ENCODE measurements around the gene SYNJ1. TPM values are rescaled to one million over a fixed set of nuclear protein-coding genes. Genes with fewer than 3 reads are reported as not detected.

The SYNJ1 gene
- total and polyA plus RNA-seq, 2 of the 4 experiments (the other 2 are of a cell fraction), result 3.6 to 4.6 TPM

DNA sequence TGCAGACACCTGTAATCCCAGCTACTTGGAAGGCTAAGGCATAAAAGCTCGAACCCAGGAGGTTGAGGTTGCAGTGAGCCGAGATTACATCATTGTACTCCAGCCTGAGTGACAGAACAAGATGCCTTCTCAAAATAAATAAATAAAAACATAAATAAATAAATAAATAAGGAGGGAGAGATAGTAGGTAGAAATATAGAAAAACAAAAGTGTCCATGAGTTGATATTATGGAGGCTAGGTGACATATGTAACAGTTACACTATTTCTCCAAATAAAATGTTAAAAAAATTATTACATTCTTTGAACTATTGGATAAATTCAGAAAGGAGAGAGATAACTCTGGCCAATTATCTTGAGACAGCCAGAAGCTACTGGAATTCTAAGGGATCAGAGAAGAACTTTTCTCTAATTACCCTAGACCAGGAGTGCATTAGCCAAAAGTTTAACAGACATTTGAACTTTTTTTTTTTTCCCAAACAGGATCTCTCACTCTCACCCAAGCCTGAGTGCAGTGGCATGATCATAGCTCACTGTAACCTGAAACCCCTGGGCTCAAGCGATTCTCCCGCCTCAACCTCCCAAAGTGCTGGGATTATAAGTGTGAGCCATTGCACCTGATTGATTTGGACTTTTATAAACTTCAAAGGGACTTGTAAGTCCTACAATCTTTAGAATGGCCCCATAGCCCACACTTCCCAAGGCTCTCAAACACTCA is 17.6 kb downstream of the SYNJ1 start:
- Histone ChIP-seq H3K79me1 (ENCODE audit: low read depth in 1 of 2, low read length in 2 of 2) (peaks cover 3 to 17% of the 10 kb centered on the region in 2 experiments; a peak in 3 of 4 replicates), H4K5ac (ENCODE audit: low read depth, low read length) (no peak overlapping the region), H3K27ac (ENCODE audit: insufficient read depth, low read length) (no peak overlapping the region), H4K91ac (ENCODE audit: insufficient read depth, low read depth, low read length) (no peak overlapping the region), H2BK20ac (ENCODE audit: low read depth, low read length) (no peak overlapping the region), H3K14ac (replicated peaks; ENCODE audit: low read depth, low read length) (no peak overlapping the region), H3K18ac (ENCODE audit: low read depth, low read length) (no peak overlapping the region), H2BK5ac (ENCODE audit: low read depth, low read length, poor library complexity, severe bottlenecking) (no peak overlapping the region), H2AK5ac (ENCODE audit: low read depth, low read length) (no peak overlapping the region), H3K56ac (ENCODE audit: extremely low read depth, insufficient read depth, low read length) (no peak overlapping the region), H2AFZ (replicated peaks; ENCODE audit: low read length, poor library complexity) (no peak overlapping the region), H3K36me3 (ENCODE audit: control insufficient read depth, insufficient read depth, low read length) (no peaks in the 10 kb centered on the region), H3K9ac (ENCODE audit: low read depth, low read length) (no peak overlapping the region), H3K27me3 (ENCODE audit: control insufficient read depth, insufficient read depth, low read length) (no peaks in the 10 kb centered on the region), H3K4me3 (ENCODE audit: insufficient read depth, low read depth, low read length) (no peak overlapping the region), H2BK15ac (ENCODE audit: low read depth, low read length) (no peak overlapping the region), H4K20me1 (ENCODE audit: insufficient read depth, low read length) (no peaks in the 10 kb centered on the region), H2BK120ac (ENCODE audit: low read depth, low read length) (no peak overlapping the region), H3K23ac (ENCODE audit: low read depth, low read length) (no peak overlapping the region), H3K9me3 (ENCODE audit: control insufficient read depth, insufficient read depth, low read length) (no peaks in the 10 kb centered on the region), H3K4ac (ENCODE audit: low read depth, low read length) (no peak overlapping the region), H3K4me2 (ENCODE audit: low read depth, low read length) (no peak overlapping the region), H3K9me1 (ENCODE audit: insufficient read depth, low read length) (no peaks in the 10 kb centered on the region), H4K8ac (ENCODE audit: low read depth in 2 of 2, low read length in 2 of 2) (no peak overlapping the region), H2AK9ac (replicated peaks; ENCODE audit: low read depth, low read length, poor library complexity) (no peak overlapping the region), H3K4me1 (ENCODE audit: control insufficient read depth, insufficient read depth, low read length) (no peaks in the 10 kb centered on the region)
- in situ Hi-C loops (cut with MboI; ENCODE audit: low sequenced_read_pairs), result no loop called here
- BruUV-seq (replicated peaks), result no TSS peak
- TF ChIP-seq NFE2L2 (IDR thresholded peaks at IDR 0.05; ENCODE audit: low read depth, low read length), result no peak
- no peak for TF ChIP-seq SMC3 (IDR thresholded peaks at IDR 0.05; ENCODE audit: low read depth, low read length)
- no peak for TF ChIP-seq CHD1 (IDR thresholded peaks at IDR 0.05; ENCODE audit: low read depth, low read length)
- no peak for TF ChIP-seq RAD21 (IDR thresholded peaks at IDR 0.05; ENCODE audit: low read length)
- no peak for TF ChIP-seq BHLHE40 (IDR thresholded peaks at IDR 0.05; ENCODE audit: low read depth, low read length)
- TF ChIP-seq, protein P1, sequence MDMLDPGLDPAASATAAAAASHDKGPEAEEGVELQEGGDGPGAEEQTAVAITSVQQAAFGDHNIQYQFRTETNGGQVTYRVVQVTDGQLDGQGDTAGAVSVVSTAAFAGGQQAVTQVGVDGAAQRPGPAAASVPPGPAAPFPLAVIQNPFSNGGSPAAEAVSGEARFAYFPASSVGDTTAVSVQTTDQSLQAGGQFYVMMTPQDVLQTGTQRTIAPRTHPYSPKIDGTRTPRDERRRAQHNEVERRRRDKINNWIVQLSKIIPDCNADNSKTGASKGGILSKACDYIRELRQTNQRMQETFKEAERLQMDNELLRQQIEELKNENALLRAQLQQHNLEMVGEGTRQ (IDR thresholded peaks at IDR 0.05; ENCODE audit: low read depth, low read length), result no peak
- TF ChIP-seq ELK1 (IDR thresholded peaks at IDR 0.05; ENCODE audit: borderline replicate concordance, low read depth, low read length), result no peak
- no peak for TF ChIP-seq MXI1 (IDR thresholded peaks at IDR 0.05; ENCODE audit: borderline replicate concordance, low read depth, low read length)
- TF ChIP-seq MAFK (IDR thresholded peaks at IDR 0.05; ENCODE audit: low read depth, low read length), result no peak
- TF ChIP-seq RCOR1 (IDR thresholded peaks at IDR 0.05; ENCODE audit: insufficient replicate concordance, low read length), result no peak
- no peak for TF ChIP-seq CTCF (conservative IDR thresholded peaks at IDR 0.05; ENCODE audit: low read depth, low read length)
- no peak for TF ChIP-seq FOS (IDR thresholded peaks at IDR 0.05; ENCODE audit: low read depth, low read length)
- TF ChIP-seq POLR2A (IDR thresholded peaks at IDR 0.05; ENCODE audit: low read depth, low read length), result no peak
- ChIA-PET CTCF (no interaction called here), POLR2A (ENCODE audit: unreplicated experiment) (no interaction called here)
- no peak for ATAC-seq (ENCODE audit: low read depth)
- DNase-seq, result no peak
- no CpG with 5 or more reads among the region's 4 CpGs for WGBS, 2 experiments (ENCODE audit: extremely low coverage in 2 of 2, insufficient read length in 1 of 2)
- dilution Hi-C loops (cut with HindIII; ENCODE audit: low sequenced_read_pairs, unreplicated experiment), result no loop called here
- intact Hi-C loops (cut with micrococcal nuclease), result no loop called here
